HPDE6-E6E7 (cell line): ENCODE data around the gene DIDO1.

Experiments used
- DNase-seq: peaks from one replicate; pipeline ENCODE4 v3.0.0; 2011; ENCODE audit warnings: missing footprints; ENCODE audit errors: extremely low spot score

The DIDO1 gene

GRCh38 chr20:62834967-62835730, 91.2 kb downstream of the DIDO1 start:
- DNase-seq = no peak

- DNase-seq = no peak
Observed at GRCh38 chr20:62832951-62833391, 93.3 kb downstream of the DIDO1 start.

- DNase-seq = no peak
Observed at GRCh38 chr20:62832212-62832922, 93.9 kb downstream of the DIDO1 start.

- no peak for DNase-seq
Observed at GRCh38 chr20:62831854-62832211, 94.5 kb downstream of the DIDO1 start.

GRCh38 chr20:62831361-62831788, 94.9 kb downstream of the DIDO1 start:
- DNase-seq = no peak

- DNase-seq = no peak
Observed at GRCh38 chr20:62830821-62831220, 95.5 kb downstream of the DIDO1 start.

- no peak for DNase-seq
Observed at GRCh38 chr20:62830251-62830650, 96.1 kb downstream of the DIDO1 start.

- DNase-seq = no peak
Observed at GRCh38 chr20:62829231-62830230, 96.8 kb downstream of the DIDO1 start.

GRCh38 chr20:62828511-62829230, 97.6 kb downstream of the DIDO1 start:
- no peak for DNase-seq

- DNase-seq = no peak
Observed at GRCh38 chr20:62828051-62828450, 98.3 kb downstream of the DIDO1 start.
